Neural cell (in vitro differentiated cells): ENCODE data around the gene MYO1H. TPM values are rescaled to one million over a fixed set of nuclear protein-coding genes. Genes with fewer than 3 reads are reported as not detected.

Experiments used
- H2AFZ ChIP-seq: fragments of 200-600, 300-800 bp; sonication (generic), shearing (Covaris generic); 2 replicates; pipeline ENCODE4 v1.6.0; 2014; ENCODE audit warnings: low read depth, mild to moderate bottlenecking, antibody characterized with exemption, low read length, moderate library complexity
- H3F3A ChIP-seq: fragments of 200-600 bp; shearing (Covaris generic); 2 replicates; pipeline ENCODE4 v1.6.1; 2016; ENCODE audit warnings: mild to moderate bottlenecking, moderate library complexity, mixed read lengths, antibody characterized with exemption, low read length; ENCODE audit not compliant: insufficient read depth, poor library complexity, severe bottlenecking
- H3K27ac ChIP-seq: fragments of 200-600, 300-800 bp; sonication (generic), shearing (Covaris generic); 2 replicates; pipeline ENCODE4 v1.5.1; 2014; ENCODE audit warnings: mild to moderate bottlenecking, low read length, moderate library complexity
- H3K27me3 ChIP-seq: fragments of 300-800, 200-600 bp; sonication (generic), shearing (Covaris generic); 2 replicates; pipeline ENCODE4 v1.6.0; 2014; ENCODE audit warnings: mild to moderate bottlenecking, low read depth, low read length, moderate library complexity; ENCODE audit not compliant: insufficient read depth
- H3K36me3 ChIP-seq: fragments of 300-800, 200-600 bp; sonication (generic), shearing (Covaris generic); 2 replicates; pipeline ENCODE4 v1.5.1; 2014; ENCODE audit warnings: mild to moderate bottlenecking, antibody characterized with exemption, low read length, moderate library complexity; ENCODE audit not compliant: insufficient read depth
- H3K4me2 ChIP-seq: fragments of 300-800, 200-600 bp; sonication (generic), shearing (Covaris generic); 2 replicates; pipeline ENCODE4 v1.6.0; 2014; ENCODE audit warnings: mild to moderate bottlenecking, low read length
- H3K4me3 ChIP-seq: fragments of 300-800, 200-600 bp; sonication (generic), shearing (Covaris generic); 2 replicates; pipeline ENCODE4 v1.5.1; 2014; ENCODE audit warnings: mild to moderate bottlenecking, low read length, moderate library complexity
- H3K79me2 ChIP-seq: fragments of 200-600 bp; shearing (Covaris generic); replicated peaks from 2 replicates; pipeline ENCODE4 v1.6.0; 2014; ENCODE audit warnings: mild to moderate bottlenecking, low read length, moderate library complexity; ENCODE audit not compliant: insufficient read depth
- H3K9ac ChIP-seq: fragments of 300-800, 200-600 bp; sonication (generic), shearing (Covaris generic); 2 replicates; pipeline ENCODE4 v1.6.1; 2016; ENCODE audit warnings: mild to moderate bottlenecking, low read length, mixed read lengths
- H3K9me2 ChIP-seq: fragments of 200-600 bp; shearing (Covaris generic); 2 replicates; pipeline ENCODE4 v1.6.1; 2016; ENCODE audit warnings: mild to moderate bottlenecking, low read length, mixed read lengths; ENCODE audit not compliant: insufficient read depth
- H3K9me3 ChIP-seq: fragments of 200-600, 300-800 bp; sonication (generic), shearing (Covaris generic); 2 replicates; pipeline ENCODE4 v1.6.1; 2016; ENCODE audit warnings: mild to moderate bottlenecking, mixed run types, low read length, moderate library complexity, mixed read lengths
- H4K20me1 ChIP-seq: fragments of 200-600 bp; shearing (Covaris generic); 2 replicates; pipeline ENCODE4 v1.6.1; 2016; ENCODE audit warnings: mild to moderate bottlenecking, mixed run types; ENCODE audit not compliant: insufficient read depth
- EP300 ChIP-seq: fragments of 450-650 bp; conservative IDR thresholded peaks from 2 replicates; pipeline ENCODE4 v1.6.1; 2014; ENCODE audit warnings: antibody characterized with exemption, mild to moderate bottlenecking, moderate library complexity; ENCODE audit not compliant: poor library complexity, severe bottlenecking
- EZH2 ChIP-seq: fragments of 200-600, 300-800 bp; shearing (Covaris generic), sonication (generic); IDR thresholded peaks from 2 replicates; pipeline ENCODE4 v1.6.1; 2014; ENCODE audit warnings: antibody characterized with exemption, low read length, borderline replicate concordance, mild to moderate bottlenecking; ENCODE audit not compliant: insufficient read depth, poor library complexity, severe bottlenecking
- MXI1 ChIP-seq: fragments of 450-650 bp; conservative IDR thresholded peaks from 2 replicates; pipeline ENCODE4 v1.6.1; 2014; ENCODE audit warnings: antibody characterized with exemption, mild to moderate bottlenecking; ENCODE audit not compliant: poor library complexity, severe bottlenecking
- POLR2AphosphoS5 ChIP-seq: IDR thresholded peaks from 2 replicates; pipeline ENCODE4 v1.6.1; 2012
- RAD21 ChIP-seq: fragments of 450-650 bp; conservative IDR thresholded peaks from 2 replicates; pipeline ENCODE4 v1.6.1; 2014; ENCODE audit warnings: antibody characterized with exemption, mild to moderate bottlenecking, moderate library complexity
- SMC3 ChIP-seq: fragments of 450-650 bp; conservative IDR thresholded peaks from 2 replicates; pipeline ENCODE4 v1.6.1; 2014; ENCODE audit warnings: antibody characterized with exemption, mild to moderate bottlenecking, moderate library complexity; ENCODE audit not compliant: poor library complexity
- TAF1 ChIP-seq: IDR thresholded peaks from 2 replicates; pipeline ENCODE4 v1.6.1; 2012; ENCODE audit warnings: low read depth
- polyA plus RNA-seq: library from polyadenylated mRNA; depleted of rRNA; stranded (reverse); fragments of >200 nt; gene quantifications from 2 replicates; pipeline ENCODE4 v1.2.3, GENCODE V29; 2014
- TF ChIP-seq, protein P1 (sequence below): IDR thresholded peaks from 2 replicates; pipeline ENCODE4 v1.6.1; 2012; ENCODE audit warnings: borderline replicate concordance
- TF ChIP-seq, protein P2 (sequence below): fragments of 450-650 bp; IDR thresholded peaks from 2 replicates; pipeline ENCODE4 v1.5.1; 2014; ENCODE audit warnings: antibody characterized with exemption, mild to moderate bottlenecking, moderate library complexity; ENCODE audit not compliant: poor library complexity, severe bottlenecking

Gene MYO1H
- polyA plus RNA-seq, 1 donor from 2014 or later = 10.6 TPM

DNA sequence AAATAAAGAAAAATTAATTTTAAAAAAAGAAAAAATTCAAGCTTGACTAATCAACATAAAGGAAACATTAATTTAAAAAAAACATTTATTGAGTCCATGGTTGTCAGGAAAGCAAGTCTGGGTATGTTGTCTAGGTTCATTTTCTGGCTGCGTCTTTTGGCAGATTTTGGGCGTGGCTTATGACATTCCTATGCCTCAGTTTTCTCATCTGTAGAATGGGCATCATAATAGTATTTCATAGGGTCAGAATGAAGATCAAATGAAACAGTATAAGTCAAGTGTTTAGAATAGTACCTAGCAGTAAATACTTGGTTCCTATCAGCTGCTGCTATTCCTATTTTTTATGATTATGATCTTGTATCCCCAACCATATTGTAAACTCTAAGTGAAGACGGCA, 40.5 kb downstream of the MYO1H start:
- Histone ChIP-seq H3K4me2 (no peak overlapping the region), H3K79me2 (no peaks in the 10 kb centered on the region), H3K36me3 (no peaks in the 10 kb centered on the region), H3K9me3 (no peaks in the 10 kb centered on the region), H2AFZ (no peak overlapping the region), H4K20me1 (no peaks in the 10 kb centered on the region), H3F3A (no peaks in the 10 kb centered on the region), H3K4me3 (no peak overlapping the region), H3K27ac (no peak overlapping the region), H3K27me3 (no peaks in the 10 kb centered on the region), H3K9me2 (no peaks in the 10 kb centered on the region), H3K9ac (no peak overlapping the region)
- no peak for TF ChIP-seq SMC3
- TF ChIP-seq TAF1 = no peak
- TF ChIP-seq POLR2AphosphoS5 = no peak
- TF ChIP-seq EZH2 = no peak
- TF ChIP-seq, protein P1, sequence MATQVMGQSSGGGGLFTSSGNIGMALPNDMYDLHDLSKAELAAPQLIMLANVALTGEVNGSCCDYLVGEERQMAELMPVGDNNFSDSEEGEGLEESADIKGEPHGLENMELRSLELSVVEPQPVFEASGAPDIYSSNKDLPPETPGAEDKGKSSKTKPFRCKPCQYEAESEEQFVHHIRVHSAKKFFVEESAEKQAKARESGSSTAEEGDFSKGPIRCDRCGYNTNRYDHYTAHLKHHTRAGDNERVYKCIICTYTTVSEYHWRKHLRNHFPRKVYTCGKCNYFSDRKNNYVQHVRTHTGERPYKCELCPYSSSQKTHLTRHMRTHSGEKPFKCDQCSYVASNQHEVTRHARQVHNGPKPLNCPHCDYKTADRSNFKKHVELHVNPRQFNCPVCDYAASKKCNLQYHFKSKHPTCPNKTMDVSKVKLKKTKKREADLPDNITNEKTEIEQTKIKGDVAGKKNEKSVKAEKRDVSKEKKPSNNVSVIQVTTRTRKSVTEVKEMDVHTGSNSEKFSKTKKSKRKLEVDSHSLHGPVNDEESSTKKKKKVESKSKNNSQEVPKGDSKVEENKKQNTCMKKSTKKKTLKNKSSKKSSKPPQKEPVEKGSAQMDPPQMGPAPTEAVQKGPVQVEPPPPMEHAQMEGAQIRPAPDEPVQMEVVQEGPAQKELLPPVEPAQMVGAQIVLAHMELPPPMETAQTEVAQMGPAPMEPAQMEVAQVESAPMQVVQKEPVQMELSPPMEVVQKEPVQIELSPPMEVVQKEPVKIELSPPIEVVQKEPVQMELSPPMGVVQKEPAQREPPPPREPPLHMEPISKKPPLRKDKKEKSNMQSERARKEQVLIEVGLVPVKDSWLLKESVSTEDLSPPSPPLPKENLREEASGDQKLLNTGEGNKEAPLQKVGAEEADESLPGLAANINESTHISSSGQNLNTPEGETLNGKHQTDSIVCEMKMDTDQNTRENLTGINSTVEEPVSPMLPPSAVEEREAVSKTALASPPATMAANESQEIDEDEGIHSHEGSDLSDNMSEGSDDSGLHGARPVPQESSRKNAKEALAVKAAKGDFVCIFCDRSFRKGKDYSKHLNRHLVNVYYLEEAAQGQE = no peak
- TF ChIP-seq, protein P2, sequence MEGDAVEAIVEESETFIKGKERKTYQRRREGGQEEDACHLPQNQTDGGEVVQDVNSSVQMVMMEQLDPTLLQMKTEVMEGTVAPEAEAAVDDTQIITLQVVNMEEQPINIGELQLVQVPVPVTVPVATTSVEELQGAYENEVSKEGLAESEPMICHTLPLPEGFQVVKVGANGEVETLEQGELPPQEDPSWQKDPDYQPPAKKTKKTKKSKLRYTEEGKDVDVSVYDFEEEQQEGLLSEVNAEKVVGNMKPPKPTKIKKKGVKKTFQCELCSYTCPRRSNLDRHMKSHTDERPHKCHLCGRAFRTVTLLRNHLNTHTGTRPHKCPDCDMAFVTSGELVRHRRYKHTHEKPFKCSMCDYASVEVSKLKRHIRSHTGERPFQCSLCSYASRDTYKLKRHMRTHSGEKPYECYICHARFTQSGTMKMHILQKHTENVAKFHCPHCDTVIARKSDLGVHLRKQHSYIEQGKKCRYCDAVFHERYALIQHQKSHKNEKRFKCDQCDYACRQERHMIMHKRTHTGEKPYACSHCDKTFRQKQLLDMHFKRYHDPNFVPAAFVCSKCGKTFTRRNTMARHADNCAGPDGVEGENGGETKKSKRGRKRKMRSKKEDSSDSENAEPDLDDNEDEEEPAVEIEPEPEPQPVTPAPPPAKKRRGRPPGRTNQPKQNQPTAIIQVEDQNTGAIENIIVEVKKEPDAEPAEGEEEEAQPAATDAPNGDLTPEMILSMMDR = no peak
- TF ChIP-seq EP300 = no peak
- TF ChIP-seq RAD21 = no peak
- TF ChIP-seq MXI1 = no peak

DNA sequence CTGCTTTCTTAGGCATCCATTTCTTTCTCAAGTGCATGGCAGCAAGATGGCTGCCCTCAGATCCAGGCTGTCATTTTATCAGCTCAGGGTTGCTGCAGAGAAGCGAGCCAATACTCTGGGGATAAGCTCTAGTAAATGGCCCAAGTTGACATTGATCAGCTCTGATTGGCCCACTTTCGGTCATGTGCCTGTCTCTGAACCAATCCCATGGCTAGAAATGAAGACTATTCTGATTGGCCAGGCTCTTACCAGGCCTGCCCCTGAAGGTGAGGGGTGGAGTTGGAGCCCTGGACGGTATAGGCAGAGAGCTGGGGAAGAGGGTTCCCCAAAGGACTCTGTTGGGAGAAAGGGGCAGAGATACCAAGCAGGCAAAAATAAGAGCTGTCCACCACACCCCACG, 41.4 kb downstream of the MYO1H start:
- H3K9me2 ChIP-seq = no peaks in the 10 kb centered on the region

More for the DNA sequence above, 41.4 kb downstream of the MYO1H start:
- TF ChIP-seq POLR2AphosphoS5 (no peak), SMC3 (no peak)
- H3F3A ChIP-seq = no peaks in the 10 kb centered on the region
- H3K9ac ChIP-seq = no peak overlapping the region
- H3K36me3 ChIP-seq = no peaks in the 10 kb centered on the region
- H3K27me3 ChIP-seq = no peaks in the 10 kb centered on the region
- no peaks in the 10 kb centered on the region for H4K20me1 ChIP-seq
- no peak overlapping the region for H3K27ac ChIP-seq
- no peak overlapping the region for H2AFZ ChIP-seq
- H3K4me2 ChIP-seq = no peak overlapping the region
- H3K9me3 ChIP-seq = no peaks in the 10 kb centered on the region
- no peak overlapping the region for H3K4me3 ChIP-seq
- no peaks in the 10 kb centered on the region for H3K79me2 ChIP-seq
